Lung (tissue), 12 donors: ENCODE results near the gene PGS1. TPM values are rescaled to one million over a fixed set of nuclear protein-coding genes. Genes with fewer than 3 reads are reported as not detected.
A peak's percentile ranks its signal among the peaks of the same experiment; 100 is the strongest.

Source experiments
- ATAC-seq: fragments of 200-7000 bp; cut with Tn5 transposase; one replicate; pipeline ENCODE4 v1.9.1; 2020; ENCODE audit warnings: moderate number of reproducible peaks; ENCODE audit not compliant: insufficient read depth, low FRiP score
- DNase-seq, 3 donors: peaks; one replicate each; pipeline ENCODE4 v3.0.0-alpha.2; 2013 to 2017
- H3K27ac ChIP-seq, 2 donors: one replicate each; pipeline ENCODE4 v1.5.1; 2013; ENCODE audit warnings: mild to moderate bottlenecking in 2 of 2, moderate library complexity in 2 of 2, control low read depth in 1 of 2, inconsistent platforms in 1 of 2, low read depth in 1 of 2, low read length in 1 of 2
- H3K27me3 ChIP-seq, 3 donors: one replicate each; pipeline ENCODE4 v1.5.1; 2013; ENCODE audit warnings: low read length in 2 of 3; ENCODE audit not compliant: control insufficient read depth in 3 of 3, insufficient read depth in 3 of 3
- H3K36me3 ChIP-seq, 4 donors: one replicate each; pipeline ENCODE4 v1.5.1; 2013; ENCODE audit warnings: low read length in 4 of 4, mild to moderate bottlenecking in 1 of 4, moderate library complexity in 1 of 4; ENCODE audit not compliant: control insufficient read depth in 4 of 4, insufficient read depth in 4 of 4
- H3K4me1 ChIP-seq, 5 donors: one replicate each; pipeline ENCODE4 v1.5.1; 2013; ENCODE audit warnings: low read length in 5 of 5, mild to moderate bottlenecking in 2 of 5, moderate library complexity in 1 of 5; ENCODE audit not compliant: control insufficient read depth in 5 of 5, insufficient read depth in 5 of 5
- H3K4me3 ChIP-seq: one replicate; pipeline ENCODE4 v1.5.1; 2013; ENCODE audit warnings: mild to moderate bottlenecking, control low read depth, moderate library complexity
- H3K9ac ChIP-seq, 2 donors: one replicate each; pipeline ENCODE4 v1.5.1; 2013; ENCODE audit warnings: low read length in 2 of 2, control low read depth in 1 of 2; ENCODE audit not compliant: insufficient read depth in 1 of 2
- H3K9me3 ChIP-seq, 4 donors: one replicate each; pipeline ENCODE4 v1.5.1; 2013; ENCODE audit warnings: low read length in 3 of 4, mild to moderate bottlenecking in 1 of 4, moderate library complexity in 1 of 4; ENCODE audit not compliant: control insufficient read depth in 4 of 4, insufficient read depth in 3 of 4
- WGBS, 2 donors: extraction: QIAGEN DNeasy Blood & Tissue Kit; methylation state at CpG; one replicate each; pipeline ENCODE4 v1.1.7; 2013; 5-methylcytosine and 5-hydroxymethylcytosine counted together
- polyA plus RNA-seq, 2 donors: library from polyadenylated mRNA; stranded (reverse); fragments of 200-250 nt; gene quantifications; one replicate each; pipeline ENCODE4 v1.2.1, GENCODE V29; 2013
- total RNA-seq, 2 donors: library from RNA; depleted of rRNA in 1 of 2; stranded (reverse); fragments of >200 nt in 1 of 2; gene quantifications; one replicate each; pipeline ENCODE4 v1.2.1, GENCODE V29; 2014 to 2021
- TF ChIP-seq, protein P1 (sequence below): IDR thresholded peaks from 2 replicates; pipeline ENCODE4 v1.5.1; 2012; ENCODE audit warnings: mild to moderate bottlenecking; ENCODE audit errors: control extremely low read depth, extremely low read depth
- donor health status: control.
- donor health status: control.
- donor health status: Bipolar disorder and iron deficiency.
- donor health status: healthy.
- donor health status: DM: yes; HTN: yes; CAD: no.

PGS1 gene
- total and polyA plus RNA-seq, 4 donors, result 44.9 to 104 (median 94.3) TPM

DNA sequence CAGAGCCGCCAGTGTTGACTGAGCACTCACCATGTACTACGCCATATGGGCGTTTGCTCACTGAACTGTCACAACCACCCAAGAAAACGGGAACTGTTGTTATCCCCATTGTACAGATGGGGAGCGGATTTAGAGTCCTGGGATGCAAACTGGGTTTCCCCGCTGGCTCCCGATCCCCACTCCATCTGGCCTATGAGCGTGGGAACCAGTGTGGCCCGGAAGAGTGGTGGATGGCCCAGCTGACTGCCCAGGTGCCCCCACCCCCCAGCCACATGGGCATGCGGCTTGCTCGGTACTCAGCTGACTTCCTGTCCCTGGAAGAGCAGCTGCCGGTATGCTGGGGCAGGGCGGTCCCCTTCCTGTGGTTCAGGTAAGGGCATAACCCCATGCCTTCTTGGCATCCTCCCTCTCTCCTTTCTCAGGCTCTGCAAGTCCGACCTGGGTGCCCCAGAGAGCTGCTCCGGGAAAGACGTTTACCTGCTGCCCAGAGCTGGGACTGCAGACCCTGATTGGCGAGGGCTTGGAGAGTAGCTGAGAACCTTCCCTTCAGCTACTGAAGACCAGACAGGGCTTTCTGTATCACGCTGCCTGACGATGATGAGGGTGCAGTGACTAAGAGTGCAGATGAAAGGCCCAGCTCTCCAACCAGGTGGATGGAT, 34.8 kb upstream of the PGS1 start:
- Histone ChIP-seq H3K4me1 (peaks cover 4 to 41% (median 18%) of the 10 kb centered on the region in 5 donors), H3K36me3 (no peaks in the 10 kb centered on the region), H3K9ac (no peak overlapping the region), H3K27me3 (no peaks in the 10 kb centered on the region), H3K4me3 (no peak overlapping the region), H3K9me3 (no peaks in the 10 kb centered on the region), H3K27ac (peak overlapping the region; percentile 92 to 97)
- TF ChIP-seq, protein P1, sequence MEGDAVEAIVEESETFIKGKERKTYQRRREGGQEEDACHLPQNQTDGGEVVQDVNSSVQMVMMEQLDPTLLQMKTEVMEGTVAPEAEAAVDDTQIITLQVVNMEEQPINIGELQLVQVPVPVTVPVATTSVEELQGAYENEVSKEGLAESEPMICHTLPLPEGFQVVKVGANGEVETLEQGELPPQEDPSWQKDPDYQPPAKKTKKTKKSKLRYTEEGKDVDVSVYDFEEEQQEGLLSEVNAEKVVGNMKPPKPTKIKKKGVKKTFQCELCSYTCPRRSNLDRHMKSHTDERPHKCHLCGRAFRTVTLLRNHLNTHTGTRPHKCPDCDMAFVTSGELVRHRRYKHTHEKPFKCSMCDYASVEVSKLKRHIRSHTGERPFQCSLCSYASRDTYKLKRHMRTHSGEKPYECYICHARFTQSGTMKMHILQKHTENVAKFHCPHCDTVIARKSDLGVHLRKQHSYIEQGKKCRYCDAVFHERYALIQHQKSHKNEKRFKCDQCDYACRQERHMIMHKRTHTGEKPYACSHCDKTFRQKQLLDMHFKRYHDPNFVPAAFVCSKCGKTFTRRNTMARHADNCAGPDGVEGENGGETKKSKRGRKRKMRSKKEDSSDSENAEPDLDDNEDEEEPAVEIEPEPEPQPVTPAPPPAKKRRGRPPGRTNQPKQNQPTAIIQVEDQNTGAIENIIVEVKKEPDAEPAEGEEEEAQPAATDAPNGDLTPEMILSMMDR, result no peak
- 34 to 40% methylated on average over 19 of the region's 19 CpGs for WGBS, 2 donors
- ATAC-seq, result no peak
- DNase-seq, result no peak

- no peak for DNase-seq
Measured at GRCh38 chr17:78344666-78345065, 33.8 kb upstream of the PGS1 start.

GRCh38 chr17:78345172-78345571, 33.3 kb upstream of the PGS1 start:
- ATAC-seq (no peak), DNase-seq (no peak)
- TF ChIP-seq, protein P1, result no peak
- H3K4me1 ChIP-seq, result peaks cover 4 to 41% (median 18%) of the 10 kb centered on the region in 5 donors
- H3K36me3 ChIP-seq, result no peaks in the 10 kb centered on the region
- H3K9me3 ChIP-seq, result no peaks in the 10 kb centered on the region
- WGBS, 2 donors, result 79% methylated on average over 8 of the region's 8 CpGs
- no peak overlapping the region for H3K9ac ChIP-seq
- H3K4me3 ChIP-seq, result no peak overlapping the region
- no peaks in the 10 kb centered on the region for H3K27me3 ChIP-seq
- peak overlapping the region in 1 of 2 donors; percentile 71 for H3K27ac ChIP-seq

More at GRCh38 chr17:78344666-78345065, 33.8 kb upstream of the PGS1 start:
- H3K36me3 ChIP-seq, result no peaks in the 10 kb centered on the region
- no peak overlapping the region for H3K9ac ChIP-seq
- H3K27ac ChIP-seq, result peak overlapping the region in 1 of 2 donors; percentile 52
- no peaks in the 10 kb centered on the region for H3K9me3 ChIP-seq
- WGBS, 2 donors, result 75 to 85% methylated on average over 10 of the region's 10 CpGs
- no peaks in the 10 kb centered on the region for H3K27me3 ChIP-seq
- H3K4me1 ChIP-seq, result peaks cover 4 to 41% (median 18%) of the 10 kb centered on the region in 5 donors
- no peak overlapping the region for H3K4me3 ChIP-seq
- TF ChIP-seq, protein P1, result no peak
- no peak for ATAC-seq
